ENCODE results near the gene MAGI2. TPM values are rescaled to one million over a fixed set of nuclear protein-coding genes. Genes with fewer than 3 reads are reported as not detected.
A peak's percentile ranks its signal among the peaks of the same experiment; 100 is the strongest.

MAGI2 gene
- total RNA-seq (2016; rRNA removed; fragmentation: Illumina TruSeq; extraction: Trizol) (1.1 and 3.8 TPM in 2 replicates), polyA plus RNA-seq (2011; rRNA removed) (1.5 and 1.6 TPM in 2 replicates), polyA minus RNA-seq (2011; rRNA and poly(A)+ RNA removed; ENCODE audit: low replicate concordance) (10.6 TPM in 1 of 2 replicates, not detected in the other), Bru-seq, nascent RNA (percentile 61 among the genes with signal in this experiment), BruChase-seq, experiment 1, labeled RNA remaining after a 6-hour chase (percentile 64 among the genes with signal in this experiment), BruChase-seq, experiment 2, labeled RNA remaining after a 2-hour chase (percentile 79 among the genes with signal in this experiment)
- 1.1 and 2.1 TPM in 2 replicates for total RNA-seq (2016; cell fraction: cytosol; rRNA removed; fragmentation: Illumina TruSeq; extraction: Trizol; ENCODE audit: low read depth)
- 0.65 and 3.4 TPM in 2 replicates for total RNA-seq (2016; cell fraction: insoluble cytoplasmic fraction; rRNA removed; fragmentation: Illumina TruSeq; extraction: Trizol)
- total RNA-seq (2016; cell fraction: membrane; rRNA removed; fragmentation: Illumina TruSeq; extraction: Trizol) = 0.65 and 0.90 TPM in 2 replicates
- total RNA-seq (2016; cell fraction: nucleus; rRNA removed; fragmentation: Illumina TruSeq; extraction: Trizol) = 20.6 and 20.9 TPM in 2 replicates
- polyA plus RNA-seq (2011; cell fraction: cytosol; rRNA removed) = 0.38 and 0.53 TPM in 2 replicates
- polyA plus RNA-seq (2011; cell fraction: nucleus; rRNA removed) = 7.0 and 7.5 TPM in 2 replicates
- 2.3 and 2.4 TPM in 2 replicates for polyA plus RNA-seq (2012)
- 0.12 and 0.24 TPM in 2 replicates for polyA plus RNA-seq (2016; cell fraction: cytosol; fragmentation: Illumina TruSeq; extraction: Trizol; ENCODE audit: low read depth)
- 0.50 and 0.87 TPM in 2 replicates for polyA plus RNA-seq (2016; cell fraction: insoluble cytoplasmic fraction; fragmentation: Illumina TruSeq; extraction: Trizol; ENCODE audit: low read depth)
- polyA plus RNA-seq (2016; cell fraction: membrane; fragmentation: Illumina TruSeq; extraction: Trizol; ENCODE audit: low read depth) = 0.22 and 0.26 TPM in 2 replicates
- 1.8 and 3.0 TPM in 2 replicates for polyA plus RNA-seq (2016; cell fraction: nucleus; fragmentation: Illumina TruSeq; extraction: Trizol; ENCODE audit: insufficient read depth, low read depth)
- 1.8 and 2.8 TPM in 2 replicates for polyA minus RNA-seq (2011; cell fraction: cytosol; rRNA and poly(A)+ RNA removed)
- polyA minus RNA-seq (2011; cell fraction: nucleus; rRNA and poly(A)+ RNA removed) = 162 and 170 TPM in 2 replicates
- long read RNA-seq, experiment 1, partial matches to known transcripts = 0 of 2 reads
- long read RNA-seq, experiment 1, other reads (novel, unspliced or antisense) = 2 of 2 reads
- long read RNA-seq, experiment 2, partial matches to known transcripts = 0 of 11 reads
- long read RNA-seq, experiment 2, other reads (novel, unspliced or antisense) = 11 of 11 reads

DNA sequence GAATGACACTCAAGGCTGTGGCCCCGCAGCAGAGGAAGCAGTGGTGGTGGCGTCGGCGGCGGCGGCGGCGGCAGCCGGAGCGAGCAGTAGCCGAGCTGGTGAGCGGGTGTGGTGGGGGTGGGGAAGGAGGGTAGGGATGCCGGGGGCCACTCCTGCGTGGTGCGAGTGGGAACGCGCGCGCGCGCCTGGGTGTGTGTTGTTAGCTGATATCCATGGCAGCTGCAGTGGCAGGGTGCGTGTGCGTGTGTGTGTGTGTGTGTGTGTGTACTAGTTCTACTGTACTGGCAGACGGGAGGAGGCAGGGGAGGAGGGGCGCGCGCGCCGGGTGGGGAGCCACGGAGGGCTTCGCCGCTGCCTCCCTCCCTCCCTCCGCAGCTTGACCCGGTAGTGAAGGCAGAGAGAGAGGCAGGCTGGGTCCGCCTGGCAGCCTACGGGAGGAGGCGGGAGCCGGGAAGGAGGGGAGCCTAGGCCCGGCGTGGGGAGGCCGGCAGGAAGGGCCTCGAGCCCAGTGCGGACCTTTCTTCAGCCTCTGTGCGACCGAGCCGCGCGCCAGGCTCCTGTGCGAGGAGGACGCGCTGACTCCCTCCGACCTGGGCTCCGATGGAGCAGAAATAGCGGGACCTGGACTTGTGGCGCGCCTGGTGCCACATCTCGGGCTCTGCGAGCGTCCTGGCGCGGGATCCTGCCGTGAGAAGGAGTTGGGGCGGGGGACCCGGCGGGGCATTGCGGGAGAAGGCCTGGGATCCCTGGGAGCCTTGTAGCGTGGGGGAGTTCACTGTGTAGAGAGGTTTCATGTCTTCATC, at the start of gene MAGI2:
Gene MAGI2, minus strand, starts transcription at position 110 of the 803 bp plus-strand sequence. CDS start 347 bp downstream, outside the sequence.
- in situ Hi-C loops (cut with HindIII; ENCODE audit: extremely low pct_ligation_motif_present, low pct_unique_long_range_greater_than_20kb) = loop anchor here (5.0 kb wide), 1 partner anchor 46 kb away; no protein-coding TSS in a partner anchor
- H3K36me3 ChIP-seq (replicated peaks in 1 of 2; ENCODE audit: control insufficient read depth in 1 of 2, insufficient read depth in 2 of 2, low read length in 2 of 2) = no peaks in the 10 kb centered on the region
- no peaks in the 10 kb centered on the region; a peak in 1 of 5 replicates for H3K27me3 ChIP-seq (ENCODE audit: control insufficient read depth in 1 of 2, insufficient read depth in 2 of 2, low read length in 2 of 2)
- peaks cover 56% of the 10 kb centered on the region for H3K79me2 ChIP-seq (ENCODE audit: insufficient read depth, low read length)
- no peaks in the 10 kb centered on the region for H3K9me3 ChIP-seq (ENCODE audit: low read length)
- WGBS (ENCODE audit: low lambda C conversion rate) = 0% methylated on average over 24 of the region's 67 CpGs
- POLR2A ChIA-PET = interaction anchor here (0.7 to 2.4 kb wide), 4 partner anchors 8 to 757 kb away, joined by 3 to 13 read pairs (median 5); no protein-coding TSS in a partner anchor
- CTCF ChIA-PET (ENCODE audit: low intra/inter-chr PET ratio, low total read pairs) = no interaction called here
- peak within 1 kb of the TSS; percentile 81 for H3K4me2 ChIP-seq (ENCODE audit: low read depth, low read length)
- H3K4me1 ChIP-seq (ENCODE audit: insufficient read depth, low read length) = peaks cover 57% of the 10 kb centered on the region
- H2AFZ ChIP-seq (ENCODE audit: low read length) = no peak within 1 kb of the TSS
- peak; percentile 41 for DNase-seq (ENCODE audit: low spot score)
- peak within 1 kb of the TSS; percentile 79 to 84 (median 82) for H3K4me3 ChIP-seq (replicated peaks in 1 of 3; ENCODE audit: insufficient read depth in 1 of 3, low read depth in 2 of 3, low read length in 3 of 3)
- H3K9ac ChIP-seq (ENCODE audit: insufficient read depth, low read depth, low read length) = peak within 1 kb of the TSS; percentile 95
- intact Hi-C loops (cut with micrococcal nuclease; ENCODE audit: unreplicated experiment) = no loop called here
- no peak for FAIRE-seq
- ATAC-seq = peak; percentile 61
- BruUV-seq (replicated peaks) = no TSS peak
- H3K27ac ChIP-seq (ENCODE audit: extremely low read length, insufficient read depth, low read length) = peak within 1 kb of the TSS; percentile 95
- H4K20me1 ChIP-seq (ENCODE audit: insufficient read depth, low read length) = no peaks in the 10 kb centered on the region
- TF ChIP-seq, protein P1, sequence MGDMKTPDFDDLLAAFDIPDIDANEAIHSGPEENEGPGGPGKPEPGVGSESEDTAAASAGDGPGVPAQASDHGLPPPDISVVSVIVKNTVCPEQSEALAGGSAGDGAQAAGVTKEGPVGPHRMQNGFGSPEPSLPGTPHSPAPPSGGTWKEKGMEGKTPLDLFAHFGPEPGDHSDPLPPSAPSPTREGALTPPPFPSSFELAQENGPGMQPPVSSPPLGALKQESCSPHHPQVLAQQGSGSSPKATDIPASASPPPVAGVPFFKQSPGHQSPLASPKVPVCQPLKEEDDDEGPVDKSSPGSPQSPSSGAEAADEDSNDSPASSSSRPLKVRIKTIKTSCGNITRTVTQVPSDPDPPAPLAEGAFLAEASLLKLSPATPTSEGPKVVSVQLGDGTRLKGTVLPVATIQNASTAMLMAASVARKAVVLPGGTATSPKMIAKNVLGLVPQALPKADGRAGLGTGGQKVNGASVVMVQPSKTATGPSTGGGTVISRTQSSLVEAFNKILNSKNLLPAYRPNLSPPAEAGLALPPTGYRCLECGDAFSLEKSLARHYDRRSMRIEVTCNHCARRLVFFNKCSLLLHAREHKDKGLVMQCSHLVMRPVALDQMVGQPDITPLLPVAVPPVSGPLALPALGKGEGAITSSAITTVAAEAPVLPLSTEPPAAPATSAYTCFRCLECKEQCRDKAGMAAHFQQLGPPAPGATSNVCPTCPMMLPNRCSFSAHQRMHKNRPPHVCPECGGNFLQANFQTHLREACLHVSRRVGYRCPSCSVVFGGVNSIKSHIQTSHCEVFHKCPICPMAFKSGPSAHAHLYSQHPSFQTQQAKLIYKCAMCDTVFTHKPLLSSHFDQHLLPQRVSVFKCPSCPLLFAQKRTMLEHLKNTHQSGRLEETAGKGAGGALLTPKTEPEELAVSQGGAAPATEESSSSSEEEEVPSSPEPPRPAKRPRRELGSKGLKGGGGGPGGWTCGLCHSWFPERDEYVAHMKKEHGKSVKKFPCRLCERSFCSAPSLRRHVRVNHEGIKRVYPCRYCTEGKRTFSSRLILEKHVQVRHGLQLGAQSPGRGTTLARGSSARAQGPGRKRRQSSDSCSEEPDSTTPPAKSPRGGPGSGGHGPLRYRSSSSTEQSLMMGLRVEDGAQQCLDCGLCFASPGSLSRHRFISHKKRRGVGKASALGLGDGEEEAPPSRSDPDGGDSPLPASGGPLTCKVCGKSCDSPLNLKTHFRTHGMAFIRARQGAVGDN (CRISPR knock-in tag; IDR thresholded peaks at IDR 0.05) = peak; percentile 84
- TF ChIP-seq, protein P2, sequence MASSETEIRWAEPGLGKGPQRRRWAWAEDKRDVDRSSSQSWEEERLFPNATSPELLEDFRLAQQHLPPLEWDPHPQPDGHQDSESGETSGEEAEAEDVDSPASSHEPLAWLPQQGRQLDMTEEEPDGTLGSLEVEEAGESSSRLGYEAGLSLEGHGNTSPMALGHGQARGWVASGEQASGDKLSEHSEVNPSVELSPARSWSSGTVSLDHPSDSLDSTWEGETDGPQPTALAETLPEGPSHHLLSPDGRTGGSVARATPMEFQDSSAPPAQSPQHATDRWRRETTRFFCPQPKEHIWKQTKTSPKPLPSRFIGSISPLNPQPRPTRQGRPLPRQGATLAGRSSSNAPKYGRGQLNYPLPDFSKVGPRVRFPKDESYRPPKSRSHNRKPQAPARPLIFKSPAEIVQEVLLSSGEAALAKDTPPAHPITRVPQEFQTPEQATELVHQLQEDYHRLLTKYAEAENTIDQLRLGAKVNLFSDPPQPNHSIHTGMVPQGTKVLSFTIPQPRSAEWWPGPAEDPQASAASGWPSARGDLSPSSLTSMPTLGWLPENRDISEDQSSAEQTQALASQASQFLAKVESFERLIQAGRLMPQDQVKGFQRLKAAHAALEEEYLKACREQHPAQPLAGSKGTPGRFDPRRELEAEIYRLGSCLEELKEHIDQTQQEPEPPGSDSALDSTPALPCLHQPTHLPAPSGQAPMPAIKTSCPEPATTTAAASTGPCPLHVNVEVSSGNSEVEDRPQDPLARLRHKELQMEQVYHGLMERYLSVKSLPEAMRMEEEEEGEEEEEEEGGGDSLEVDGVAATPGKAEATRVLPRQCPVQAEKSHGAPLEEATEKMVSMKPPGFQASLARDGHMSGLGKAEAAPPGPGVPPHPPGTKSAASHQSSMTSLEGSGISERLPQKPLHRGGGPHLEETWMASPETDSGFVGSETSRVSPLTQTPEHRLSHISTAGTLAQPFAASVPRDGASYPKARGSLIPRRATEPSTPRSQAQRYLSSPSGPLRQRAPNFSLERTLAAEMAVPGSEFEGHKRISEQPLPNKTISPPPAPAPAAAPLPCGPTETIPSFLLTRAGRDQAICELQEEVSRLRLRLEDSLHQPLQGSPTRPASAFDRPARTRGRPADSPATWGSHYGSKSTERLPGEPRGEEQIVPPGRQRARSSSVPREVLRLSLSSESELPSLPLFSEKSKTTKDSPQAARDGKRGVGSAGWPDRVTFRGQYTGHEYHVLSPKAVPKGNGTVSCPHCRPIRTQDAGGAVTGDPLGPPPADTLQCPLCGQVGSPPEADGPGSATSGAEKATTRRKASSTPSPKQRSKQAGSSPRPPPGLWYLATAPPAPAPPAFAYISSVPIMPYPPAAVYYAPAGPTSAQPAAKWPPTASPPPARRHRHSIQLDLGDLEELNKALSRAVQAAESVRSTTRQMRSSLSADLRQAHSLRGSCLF (CRISPR knock-in tag; IDR thresholded peaks at IDR 0.05; ENCODE audit: borderline replicate concordance) = no peak
- peak; percentile 95 for TF ChIP-seq GABPB1 (CRISPR knock-in tag; IDR thresholded peaks at IDR 0.05)
- TF ChIP-seq SALL1 (CRISPR knock-in tag; IDR thresholded peaks at IDR 0.05) = peak; percentile 68; the same call in 1 of the 2 replicates
- TF ChIP-seq ZNF34 (CRISPR knock-in tag; IDR thresholded peaks at IDR 0.05; ENCODE audit: borderline replicate concordance) = 0 out of 2 replicates have a peak, but pooled peaks have one; percentile 44
